ENCODE measurements around the gene TMEM129. TPM values are rescaled to one million over a fixed set of nuclear protein-coding genes. Genes with fewer than 3 reads are reported as not detected.

The TMEM129 gene
- total RNA-seq (10 to 100 TPM; 15.2 to 44.5 TPM), polyA plus RNA-seq (ENCODE audit: insufficient read length in 2 of 2) (10 to 100 TPM; 36.8 to 43.1 TPM)
- long read RNA-seq, donor 1, transcript TMEM129-202 (4 exons, 2,810 nt) = major isoform, 11 of 34 reads
- long read RNA-seq, donor 1, partial matches to known transcripts = 22 of 34 reads
- long read RNA-seq, donor 1, other reads (novel, unspliced or antisense) = 0 of 34 reads
- long read RNA-seq, donor 2, partial matches to known transcripts = 0 of 6 reads
- long read RNA-seq, donor 2, other reads (novel, unspliced or antisense) = 0 of 6 reads
- long read RNA-seq, donor 3, partial matches to known transcripts = 0 of 2 reads
- long read RNA-seq, donor 3, other reads (novel, unspliced or antisense) = 0 of 2 reads
- long read RNA-seq, donor 4, transcript TMEM129-202 (4 exons, 2,810 nt) = major isoform, 8 of 10 reads
- long read RNA-seq, donor 4, partial matches to known transcripts = 0 of 10 reads
- long read RNA-seq, donor 4, other reads (novel, unspliced or antisense) = 0 of 10 reads

DNA sequence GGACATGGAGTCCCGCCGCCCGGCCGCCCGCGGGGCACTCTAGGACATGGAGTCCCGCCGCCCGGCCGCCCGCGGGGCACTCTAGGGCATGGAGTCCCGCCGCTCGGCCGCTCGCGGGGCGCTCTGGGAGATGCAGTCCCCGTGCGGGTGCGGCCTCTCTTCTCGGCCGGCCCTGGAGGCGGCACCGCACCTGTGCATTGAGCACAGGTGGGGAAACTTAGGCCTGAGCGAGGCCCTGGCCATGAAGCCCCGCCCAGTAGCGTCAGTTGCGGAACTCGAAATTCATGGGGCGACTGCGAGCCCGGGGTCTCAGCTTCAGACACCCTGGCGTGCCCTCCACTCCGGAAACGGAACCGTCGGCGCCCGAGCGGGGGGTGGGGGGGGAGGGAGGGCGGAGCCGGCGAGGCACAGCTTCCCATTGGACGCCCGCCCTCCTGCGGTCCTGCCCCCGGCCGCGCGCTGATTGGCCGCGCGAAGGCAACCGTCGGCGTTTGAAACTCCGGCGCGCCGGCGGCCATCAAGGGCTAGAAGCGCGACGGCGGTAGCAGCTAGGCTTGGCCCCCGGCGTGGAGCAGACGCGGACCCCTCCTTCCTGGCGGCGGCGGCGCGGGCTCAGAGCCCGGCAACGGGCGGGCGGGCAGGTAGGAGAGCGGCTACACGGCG, at the start of gene TMEM129, which contains the start of gene TACC3:
TMEM129 (minus strand) TSS at position 321 of the 663 bp plus-strand sequence. CDS start 486 bp downstream, outside the sequence.
TACC3 (plus strand) TSS at position 519 of the 663 bp plus-strand sequence. CDS start 1,901 bp downstream, outside the sequence.
- Histone ChIP-seq H3K9me3 (ENCODE audit: control insufficient read depth, insufficient read depth, low read length) (no peaks in the 10 kb centered on the region), H3K36me3 (ENCODE audit: control insufficient read depth, insufficient read depth, low read length) (peaks cover 60% of the 10 kb centered on the region)

DNA sequence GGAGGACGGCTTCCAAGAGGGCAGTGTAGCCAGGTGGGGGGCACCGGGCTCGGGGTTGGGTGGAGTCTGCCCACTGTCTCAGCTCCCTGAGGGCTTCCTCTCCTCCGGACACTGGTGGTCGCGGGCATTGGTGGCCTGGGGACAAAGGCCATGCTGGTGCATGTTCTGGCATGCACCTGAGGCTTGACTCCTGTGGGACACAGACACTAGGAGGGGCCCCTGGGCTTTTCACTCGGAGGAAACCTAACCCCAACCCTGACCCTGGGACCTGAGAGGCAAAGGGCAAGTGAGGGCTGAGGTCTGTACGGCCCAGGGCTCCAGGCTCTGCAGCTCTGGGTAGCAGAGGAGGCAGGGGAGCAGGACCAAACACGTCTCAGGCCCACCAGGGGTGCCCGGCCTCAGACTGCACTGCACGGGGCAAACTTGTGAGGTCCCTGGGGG, 49.7 kb upstream of the TMEM129 start:
- H3K4me1 ChIP-seq (ENCODE audit: control insufficient read depth, insufficient read depth, low read length) = peaks cover 94% of the 10 kb centered on the region

More for the DNA sequence above, at the start of gene TMEM129, which contains the start of gene TACC3:
- no peaks in the 10 kb centered on the region for H3K27me3 ChIP-seq (ENCODE audit: control insufficient read depth, insufficient read depth, low read length)
- H3K4me1 ChIP-seq (ENCODE audit: control insufficient read depth, insufficient read depth, low read length) = peaks cover 47% of the 10 kb centered on the region
- H3K4me3 ChIP-seq (ENCODE audit: low read depth, low read length) = peak within 1 kb of the TSS; percentile 71
- 0% methylated on average over 77 of the region's 83 CpGs for WGBS (ENCODE audit: insufficient coverage)
- DNase-seq (ENCODE audit: low read depth in 4 of 6, low spot score in 6 of 6) = peak; percentile 69 to 98 (median 87)
- peak within 1 kb of the TSS; percentile 84 for H3K27ac ChIP-seq (ENCODE audit: low read depth, low read length)

GRCh38 chr4:1770245-1770644, 49.1 kb upstream of the TMEM129 start:
- Histone ChIP-seq H3K27me3 (ENCODE audit: control insufficient read depth, insufficient read depth, low read length) (peaks cover 25% of the 10 kb centered on the region), H3K9me3 (ENCODE audit: control insufficient read depth, insufficient read depth, low read length) (no peaks in the 10 kb centered on the region), H3K4me1 (ENCODE audit: control insufficient read depth, insufficient read depth, low read length) (peaks cover 94% of the 10 kb centered on the region), H3K4me3 (ENCODE audit: low read depth, low read length) (no peak overlapping the region), H3K36me3 (ENCODE audit: control insufficient read depth, insufficient read depth, low read length) (peaks cover 9% of the 10 kb centered on the region), H3K27ac (ENCODE audit: low read depth, low read length) (peak overlapping the region; percentile 25)
- peak in 2 of 6 donors; percentile 78 to 81 for DNase-seq (ENCODE audit: low read depth in 4 of 6, low spot score in 6 of 6)
- WGBS (ENCODE audit: insufficient coverage) = 8% methylated on average over 23 of the region's 33 CpGs

More for the DNA sequence above, 49.7 kb upstream of the TMEM129 start:
- Histone ChIP-seq H3K27me3 (ENCODE audit: control insufficient read depth, insufficient read depth, low read length) (peaks cover 21% of the 10 kb centered on the region), H3K9me3 (ENCODE audit: control insufficient read depth, insufficient read depth, low read length) (no peaks in the 10 kb centered on the region), H3K4me3 (ENCODE audit: low read depth, low read length) (no peak overlapping the region), H3K27ac (ENCODE audit: low read depth, low read length) (peak overlapping the region; percentile 64), H3K36me3 (ENCODE audit: control insufficient read depth, insufficient read depth, low read length) (peaks cover 9% of the 10 kb centered on the region)
- no peak for DNase-seq (ENCODE audit: low read depth in 4 of 6, low spot score in 6 of 6)
- WGBS (ENCODE audit: insufficient coverage) = 61% methylated on average over 11 of the region's 11 CpGs

DNA sequence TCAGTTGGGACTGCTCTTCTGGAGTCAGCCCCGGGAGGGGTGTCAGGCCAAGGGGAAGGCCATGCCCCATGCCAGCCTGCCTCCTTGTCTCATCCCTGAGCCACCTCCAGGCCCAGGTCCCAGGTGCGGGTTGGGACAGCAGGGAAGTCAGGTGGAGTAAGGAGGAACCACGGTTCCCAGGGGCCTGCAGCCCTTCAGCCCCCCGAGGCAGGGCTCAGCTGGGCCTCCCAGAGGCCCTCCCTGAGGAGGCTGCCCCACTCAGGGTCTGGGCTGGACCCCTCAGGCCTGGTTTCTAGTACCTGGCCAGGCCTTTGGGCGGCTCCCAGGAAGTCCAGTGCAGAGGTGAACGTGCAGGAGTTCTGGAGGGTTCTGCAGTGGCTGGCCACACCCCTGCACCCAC, 48.6 kb upstream of the TMEM129 start:
- H3K4me1 ChIP-seq (ENCODE audit: control insufficient read depth, insufficient read depth, low read length) = peaks cover 94% of the 10 kb centered on the region
- WGBS (ENCODE audit: insufficient coverage) = 74% methylated on average over 6 of the region's 6 CpGs

GRCh38 chr4:1768367-1769034, 47.4 kb upstream of the TMEM129 start:
- Histone ChIP-seq H3K36me3 (ENCODE audit: control insufficient read depth, insufficient read depth, low read length) (peaks cover 7% of the 10 kb centered on the region), H3K27me3 (ENCODE audit: control insufficient read depth, insufficient read depth, low read length) (peaks cover 32% of the 10 kb centered on the region), H3K4me1 (ENCODE audit: control insufficient read depth, insufficient read depth, low read length) (peaks cover 94% of the 10 kb centered on the region), H3K27ac (ENCODE audit: low read depth, low read length) (no peak overlapping the region), H3K9me3 (ENCODE audit: control insufficient read depth, insufficient read depth, low read length) (no peaks in the 10 kb centered on the region), H3K4me3 (ENCODE audit: low read depth, low read length) (no peak overlapping the region)
- 59% methylated on average over 16 of the region's 23 CpGs for WGBS (ENCODE audit: insufficient coverage)
- no peak for DNase-seq (ENCODE audit: low read depth in 4 of 6, low spot score in 6 of 6)

More for the DNA sequence above, 48.6 kb upstream of the TMEM129 start:
- Histone ChIP-seq H3K27ac (ENCODE audit: low read depth, low read length) (no peak overlapping the region), H3K36me3 (ENCODE audit: control insufficient read depth, insufficient read depth, low read length) (peaks cover 9% of the 10 kb centered on the region), H3K4me3 (ENCODE audit: low read depth, low read length) (no peak overlapping the region), H3K27me3 (ENCODE audit: control insufficient read depth, insufficient read depth, low read length) (peaks cover 25% of the 10 kb centered on the region), H3K9me3 (ENCODE audit: control insufficient read depth, insufficient read depth, low read length) (no peaks in the 10 kb centered on the region)
- no peak for DNase-seq (ENCODE audit: low read depth in 4 of 6, low spot score in 6 of 6)

DNA sequence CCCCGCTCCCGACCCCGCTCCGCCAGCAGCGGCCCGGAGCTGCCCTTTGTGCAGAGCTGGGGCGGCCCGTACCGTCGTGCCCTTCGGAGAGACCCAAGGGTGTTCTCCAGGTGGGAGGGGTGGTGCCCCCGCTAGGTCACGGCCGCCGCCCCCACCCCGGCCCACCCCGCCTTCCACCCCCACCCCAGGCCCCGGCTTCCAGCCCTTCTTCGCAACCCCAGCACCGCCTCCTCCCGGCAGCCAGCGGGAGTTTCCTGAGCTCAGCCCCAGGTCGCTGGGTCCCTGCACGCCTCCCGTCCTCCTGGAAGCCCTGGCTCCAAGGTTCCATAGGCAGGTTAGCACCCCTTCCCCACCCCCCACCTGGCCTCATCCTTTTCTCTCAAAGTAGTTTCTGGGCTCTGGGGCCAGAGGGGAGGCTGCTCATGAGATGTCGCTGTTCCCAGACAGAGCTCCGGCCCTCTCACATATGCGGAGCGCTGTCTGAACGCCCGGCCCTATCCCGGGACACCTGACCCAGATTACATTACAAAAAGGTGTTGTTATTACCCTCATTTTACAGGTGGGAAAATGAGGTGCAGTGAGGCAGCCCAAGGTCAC, 46.7 kb upstream of the TMEM129 start:
- Histone ChIP-seq H3K4me1 (ENCODE audit: control insufficient read depth, insufficient read depth, low read length) (peaks cover 93% of the 10 kb centered on the region), H3K4me3 (ENCODE audit: low read depth, low read length) (no peak overlapping the region), H3K36me3 (ENCODE audit: control insufficient read depth, insufficient read depth, low read length) (peaks cover 7% of the 10 kb centered on the region), H3K9me3 (ENCODE audit: control insufficient read depth, insufficient read depth, low read length) (no peaks in the 10 kb centered on the region), H3K27me3 (ENCODE audit: control insufficient read depth, insufficient read depth, low read length) (peaks cover 32% of the 10 kb centered on the region), H3K27ac (ENCODE audit: low read depth, low read length) (no peak overlapping the region)
- 10% methylated on average over 8 of the region's 32 CpGs for WGBS (ENCODE audit: insufficient coverage)
- peak in 2 of 6 donors; percentile 50 to 62 for DNase-seq (ENCODE audit: low read depth in 4 of 6, low spot score in 6 of 6)

GRCh38 chr4:1767061-1767769, 46.1 kb upstream of the TMEM129 start:
- Histone ChIP-seq H3K27me3 (ENCODE audit: control insufficient read depth, insufficient read depth, low read length) (peaks cover 34% of the 10 kb centered on the region), H3K27ac (ENCODE audit: low read depth, low read length) (peak overlapping the region; percentile 69), H3K9me3 (ENCODE audit: control insufficient read depth, insufficient read depth, low read length) (no peaks in the 10 kb centered on the region), H3K4me3 (ENCODE audit: low read depth, low read length) (no peak overlapping the region), H3K36me3 (ENCODE audit: control insufficient read depth, insufficient read depth, low read length) (peaks cover 7% of the 10 kb centered on the region), H3K4me1 (ENCODE audit: control insufficient read depth, insufficient read depth, low read length) (peaks cover 93% of the 10 kb centered on the region)
- DNase-seq (ENCODE audit: low read depth in 4 of 6, low spot score in 6 of 6) = peak in 2 of 6 donors; percentile 73 to 77
- under 1% methylated on average over 70 of the region's 84 CpGs for WGBS (ENCODE audit: insufficient coverage)

- DNase-seq (ENCODE audit: low read depth in 4 of 6, low spot score in 6 of 6) = no peak
- Histone ChIP-seq H3K36me3 (ENCODE audit: control insufficient read depth, insufficient read depth, low read length) (peaks cover 7% of the 10 kb centered on the region), H3K9me3 (ENCODE audit: control insufficient read depth, insufficient read depth, low read length) (no peaks in the 10 kb centered on the region), H3K27me3 (ENCODE audit: control insufficient read depth, insufficient read depth, low read length) (peaks cover 34% of the 10 kb centered on the region), H3K27ac (ENCODE audit: low read depth, low read length) (peak overlapping the region; percentile 69), H3K4me1 (ENCODE audit: control insufficient read depth, insufficient read depth, low read length) (peaks cover 93% of the 10 kb centered on the region), H3K4me3 (ENCODE audit: low read depth, low read length) (no peak overlapping the region)
- 14% methylated on average over 39 of the region's 41 CpGs for WGBS (ENCODE audit: insufficient coverage)
Observed at GRCh38 chr4:1766106-1767060, 45.3 kb upstream of the TMEM129 start.

All from spinal cord (tissue), 10 donors.